CD14-positive monocyte (primary cell): ENCODE measurements around the gene HINT2. TPM values are rescaled to one million over a fixed set of nuclear protein-coding genes. Genes with fewer than 3 reads are reported as not detected.

Source experiments
- DNase-seq, 3 donors: peaks; one replicate each; pipeline ENCODE4 v3.0.0-alpha.2; 2011 to 2022
- H2AFZ ChIP-seq: 2 replicates; pipeline ENCODE4 v1.6.0; 2012; ENCODE audit warnings: mild to moderate bottlenecking, low read depth, low read length, inconsistent platforms; ENCODE audit not compliant: insufficient read depth, poor library complexity, severe bottlenecking
- H3K27ac ChIP-seq, 2 donors: 1 replicate in 1 of 2; 2 replicates in 1 of 2; pipeline ENCODE4 v1.5.1; 2012 to 2013; ENCODE audit warnings: low read length in 2 of 2, control low read depth in 1 of 2, inconsistent platforms in 1 of 2, low read depth in 1 of 2, mild to moderate bottlenecking in 1 of 2
- H3K27me3 ChIP-seq, 2 donors: one replicate each; pipeline versions ENCODE4 v1.6.0 to v1.6.1; 2011 to 2013; ENCODE audit warnings: low read length in 2 of 2; ENCODE audit not compliant: control insufficient read depth in 2 of 2, insufficient read depth in 2 of 2
- H3K36me3 ChIP-seq, 2 donors: replicated peaks in 1 of 2; 1 replicate in 1 of 2; 2 replicates in 1 of 2; pipeline versions ENCODE4 v1.5.1 to v1.6.1; 2012 to 2013; ENCODE audit warnings: low read length in 2 of 2, control low read depth in 1 of 2, inconsistent platforms in 1 of 2, mild to moderate bottlenecking in 1 of 2; ENCODE audit not compliant: insufficient read depth in 2 of 2, control insufficient read depth in 1 of 2
- H3K4me1 ChIP-seq, 2 donors: 1 replicate in 1 of 2; 2 replicates in 1 of 2; pipeline versions ENCODE4 v1.5.1 to v1.6.1; 2012 to 2013; ENCODE audit warnings: low read length in 2 of 2, control low read depth in 1 of 2, inconsistent platforms in 1 of 2, mild to moderate bottlenecking in 1 of 2, moderate library complexity in 1 of 2; ENCODE audit not compliant: insufficient read depth in 2 of 2, control insufficient read depth in 1 of 2
- H3K4me2 ChIP-seq: replicated peaks from 2 replicates; pipeline ENCODE3; 2012; ENCODE audit warnings: low read length, moderate library complexity, mild to moderate bottlenecking; ENCODE audit not compliant: poor library complexity, severe bottlenecking; ENCODE audit errors: extremely low read depth
- H3K4me3 ChIP-seq, 3 experiments: fragments of 200-600 bp in 1 of 3; sonication (generic) in 1 of 3; replicated peaks in 1 of 3; 1 replicate in 2 of 3; 2 replicates in 1 of 3; pipeline ENCODE4 v1.5.1; 2011 to 2013; ENCODE audit warnings: low read length in 3 of 3, mild to moderate bottlenecking in 3 of 3, control low read depth in 2 of 3, low read depth in 2 of 3, inconsistent platforms in 1 of 3, moderate library complexity in 1 of 3
- H3K79me2 ChIP-seq: 2 replicates; pipeline ENCODE4 v1.6.0; 2012; ENCODE audit warnings: mild to moderate bottlenecking, control low read depth, inconsistent platforms, low read length, moderate library complexity; ENCODE audit not compliant: insufficient read depth
- H3K9ac ChIP-seq: 2 replicates; pipeline ENCODE4 v1.6.0; 2017; ENCODE audit warnings: low read length, mild to moderate bottlenecking; ENCODE audit not compliant: insufficient read depth, poor library complexity, severe bottlenecking
- H3K9me3 ChIP-seq, 2 donors: replicated peaks in 1 of 2; 1 replicate in 1 of 2; 2 replicates in 1 of 2; pipeline versions ENCODE4 v1.5.1 to v1.6.1; 2012 to 2013; ENCODE audit warnings: low read length in 2 of 2, control low read depth in 1 of 2; ENCODE audit not compliant: control insufficient read depth in 1 of 2, insufficient read depth in 1 of 2
- H4K20me1 ChIP-seq: 2 replicates; pipeline ENCODE4 v1.6.0; 2012; ENCODE audit warnings: mild to moderate bottlenecking, low read length, control low read depth, moderate library complexity; ENCODE audit not compliant: insufficient read depth
- H3K27ac Mint-ChIP-seq, 7 donors: one replicate each; pipeline ENCODE4 v1.8.0; 2020; ENCODE audit warnings: mild to moderate bottlenecking in 7 of 7, mixed read lengths in 7 of 7, moderate library complexity in 6 of 7, inconsistent platforms in 2 of 7
- H3K27me3 Mint-ChIP-seq, 3 donors: one replicate each; pipeline ENCODE4 v1.8.0; 2021 to 2022; ENCODE audit warnings: low read depth in 3 of 3, mild to moderate bottlenecking in 3 of 3, mixed read lengths in 3 of 3, moderate library complexity in 3 of 3, inconsistent platforms in 1 of 3
- H3K36me3 Mint-ChIP-seq, 2 donors: one replicate each; pipeline ENCODE4 v1.8.0; 2020; ENCODE audit warnings: mixed read lengths in 2 of 2, inconsistent platforms in 1 of 2, mild to moderate bottlenecking in 1 of 2
- H3K4me1 Mint-ChIP-seq: one replicate; pipeline ENCODE4 v1.8.0; 2020; ENCODE audit warnings: mild to moderate bottlenecking, mixed read lengths
- H3K4me3 Mint-ChIP-seq, 2 donors: one replicate each; pipeline ENCODE4 v1.8.0; 2020; ENCODE audit warnings: mild to moderate bottlenecking in 2 of 2, mixed read lengths in 2 of 2, moderate library complexity in 1 of 2
- H3K9me3 Mint-ChIP-seq, 7 donors: one replicate each; pipeline ENCODE4 v1.8.0; 2020 to 2022; ENCODE audit warnings: mixed read lengths in 7 of 7, mild to moderate bottlenecking in 6 of 7, moderate library complexity in 6 of 7, inconsistent platforms in 2 of 7
- WGBS: methylation state at CpG from one replicate; pipeline ENCODE4 v1.1.5; 2013; ENCODE audit warnings: missing lambda C conversion rate; ENCODE audit not compliant: insufficient coverage; 5-methylcytosine and 5-hydroxymethylcytosine counted together
- intact Hi-C, 2 donors: fragments of 100-400 bp; cut with micrococcal nuclease; formaldehyde crosslinking; loops; one replicate each; pipeline versions ENCODE4 v1.15.0 to v1.15.1; 2023
- polyA plus RNA-seq, 3 donors: library from polyadenylated mRNA; depleted of rRNA in 1 of 3; unstranded in 2 of 3; stranded (reverse) in 1 of 3; fragments of 300-500 nt in 2 of 3; fragments of >200 nt in 1 of 3; fragmentation: Illumina TruSeq in 2 of 3; gene quantifications; 1 replicate in 2 of 3; 2 replicates in 1 of 3; pipeline ENCODE4 v1.2.3, GENCODE V29; 2012 to 2021
- TF ChIP-seq, protein P1 (sequence below): fragments of 200-600 bp; IDR thresholded peaks from one replicate; pipeline ENCODE4 v1.8.0; 2022; ENCODE audit warnings: antibody characterized with exemption, mild to moderate bottlenecking

The HINT2 gene
- polyA plus RNA-seq, 3 donors, result 19.9 to 64.5 (median 59.1) TPM

DNA sequence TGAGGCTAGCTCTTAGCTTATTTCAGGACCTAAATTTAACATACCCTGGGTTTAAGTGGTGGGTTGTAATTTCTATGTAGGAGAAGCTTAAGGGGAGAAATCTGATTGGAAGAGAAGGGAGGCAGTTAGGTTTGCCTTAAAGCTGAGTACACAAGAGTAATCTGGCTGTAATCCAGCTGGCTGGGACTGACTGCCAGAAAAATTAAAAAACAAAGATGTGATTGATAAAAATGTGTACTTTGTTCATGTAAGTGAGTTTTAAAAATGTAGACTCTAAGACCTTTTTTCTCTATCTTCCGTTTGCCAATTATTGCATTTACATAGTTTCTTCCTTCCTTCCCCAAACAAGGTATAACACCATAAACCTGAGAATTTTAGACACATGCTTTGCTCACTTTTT, 43.3 kb downstream of the HINT2 start:
- no peaks in the 10 kb centered on the region for H3K36me3 Mint-ChIP-seq
- H3K9me3 Mint-ChIP-seq, result no peaks in the 10 kb centered on the region
- Histone ChIP-seq H4K20me1 (no peaks in the 10 kb centered on the region), H3K27me3 (no peaks in the 10 kb centered on the region), H3K27ac (no peak overlapping the region), H3K9ac (no peak overlapping the region), H3K4me3 (no peak overlapping the region), H3K36me3 (no peaks in the 10 kb centered on the region), H3K4me1 (peaks cover 15 to 16% of the 10 kb centered on the region in 2 donors), H2AFZ (no peak overlapping the region), H3K4me2 (no peak overlapping the region), H3K9me3 (no peaks in the 10 kb centered on the region), H3K79me2 (no peaks in the 10 kb centered on the region)
- no CpG with 5 or more reads among the region's 1 CpG for WGBS
- intact Hi-C loops, result no loop called here
- H3K27me3 Mint-ChIP-seq, result peaks cover 0 to 2% (median 1%) of the 10 kb centered on the region in 3 donors
- H3K27ac Mint-ChIP-seq, result no peak overlapping the region
- H3K4me1 Mint-ChIP-seq, result peaks cover 16% of the 10 kb centered on the region
- TF ChIP-seq, protein P1, sequence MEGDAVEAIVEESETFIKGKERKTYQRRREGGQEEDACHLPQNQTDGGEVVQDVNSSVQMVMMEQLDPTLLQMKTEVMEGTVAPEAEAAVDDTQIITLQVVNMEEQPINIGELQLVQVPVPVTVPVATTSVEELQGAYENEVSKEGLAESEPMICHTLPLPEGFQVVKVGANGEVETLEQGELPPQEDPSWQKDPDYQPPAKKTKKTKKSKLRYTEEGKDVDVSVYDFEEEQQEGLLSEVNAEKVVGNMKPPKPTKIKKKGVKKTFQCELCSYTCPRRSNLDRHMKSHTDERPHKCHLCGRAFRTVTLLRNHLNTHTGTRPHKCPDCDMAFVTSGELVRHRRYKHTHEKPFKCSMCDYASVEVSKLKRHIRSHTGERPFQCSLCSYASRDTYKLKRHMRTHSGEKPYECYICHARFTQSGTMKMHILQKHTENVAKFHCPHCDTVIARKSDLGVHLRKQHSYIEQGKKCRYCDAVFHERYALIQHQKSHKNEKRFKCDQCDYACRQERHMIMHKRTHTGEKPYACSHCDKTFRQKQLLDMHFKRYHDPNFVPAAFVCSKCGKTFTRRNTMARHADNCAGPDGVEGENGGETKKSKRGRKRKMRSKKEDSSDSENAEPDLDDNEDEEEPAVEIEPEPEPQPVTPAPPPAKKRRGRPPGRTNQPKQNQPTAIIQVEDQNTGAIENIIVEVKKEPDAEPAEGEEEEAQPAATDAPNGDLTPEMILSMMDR, result no peak
- no peak overlapping the region for H3K4me3 Mint-ChIP-seq
- DNase-seq, result no peak

DNA sequence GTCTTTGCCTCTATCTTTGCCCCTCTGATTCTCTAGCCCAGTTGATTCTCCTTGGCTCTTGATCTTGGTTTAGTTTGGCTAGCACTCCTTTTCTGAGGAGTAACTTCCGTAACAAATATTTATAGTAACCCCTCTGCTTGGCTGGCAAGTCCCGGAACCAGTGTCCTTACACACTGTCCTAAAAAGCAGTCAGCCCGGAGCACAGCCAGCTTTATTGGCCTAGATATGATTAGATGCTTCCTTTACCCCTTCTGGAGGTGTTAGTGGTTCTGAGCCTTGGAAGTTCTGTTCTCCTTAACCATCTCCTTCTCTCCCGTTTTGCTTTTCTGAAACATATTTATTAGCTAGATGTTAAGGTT, 43.8 kb downstream of the HINT2 start:
- WGBS, result 40% methylated on average over 1 of the region's 4 CpGs
- Histone ChIP-seq H3K4me2 (no peak overlapping the region), H3K27ac (no peak overlapping the region), H3K36me3 (no peaks in the 10 kb centered on the region), H3K27me3 (no peaks in the 10 kb centered on the region), H4K20me1 (no peaks in the 10 kb centered on the region), H3K4me1 (peaks cover 11 to 12% of the 10 kb centered on the region in 2 donors), H3K79me2 (no peaks in the 10 kb centered on the region), H3K9me3 (no peaks in the 10 kb centered on the region), H3K9ac (no peak overlapping the region), H3K4me3 (no peak overlapping the region), H2AFZ (peak overlapping the region; percentile 32)
- no peak for DNase-seq
- H3K4me3 Mint-ChIP-seq, result no peak overlapping the region
- H3K9me3 Mint-ChIP-seq, result no peaks in the 10 kb centered on the region
- H3K36me3 Mint-ChIP-seq, result no peaks in the 10 kb centered on the region
- no peak overlapping the region for H3K27ac Mint-ChIP-seq
- TF ChIP-seq, protein P1, result no peak
- intact Hi-C loops, result no loop called here
- peaks cover 13% of the 10 kb centered on the region for H3K4me1 Mint-ChIP-seq
- peaks cover 0 to 2% (median 0%) of the 10 kb centered on the region in 3 donors for H3K27me3 Mint-ChIP-seq
